SK-N-SH treated with all-trans-retinoic acid at 6 μM for 48 hours (cell line): ENCODE results near the gene PPIH.

ENCODE experiments used
- ATAC-seq: fragments of 200-7000 bp; cut with Tn5 transposase; 3 replicates; pipeline ENCODE4 v1.9.1; 2020; ENCODE audit warnings: mild to moderate bottlenecking, moderate library complexity
- BACH2 ChIP-seq: fragments of 250-450 bp; sonication (Bioruptor Pico); IDR thresholded peaks from 2 replicates; pipeline ENCODE4 v1.9.0; 2021; ENCODE audit warnings: mild to moderate bottlenecking, borderline replicate concordance
- CREB5 ChIP-seq: fragments of 250-450 bp; sonication (Bioruptor Pico); IDR thresholded peaks from 2 replicates; pipeline ENCODE4 v1.5.1; 2020; ENCODE audit warnings: low read depth, mild to moderate bottlenecking, moderate library complexity
- CSDC2 ChIP-seq: fragments of 250-450 bp; sonication (Bioruptor Pico); IDR thresholded peaks from 2 replicates; pipeline ENCODE4 v1.5.0; 2020; ENCODE audit warnings: mild to moderate bottlenecking, moderate library complexity
- CSRNP3 ChIP-seq: fragments of 250-450 bp; sonication (Bioruptor Pico); IDR thresholded peaks from 2 replicates; pipeline ENCODE4 v1.5.1; 2021; ENCODE audit warnings: mild to moderate bottlenecking, moderate library complexity
- ESRRG ChIP-seq: fragments of 250-450 bp; sonication (Bioruptor Pico); IDR thresholded peaks from 2 replicates; pipeline ENCODE4 v1.6.1; 2021; ENCODE audit warnings: mild to moderate bottlenecking
- ISL1 ChIP-seq: fragments of 250-450 bp; sonication (Bioruptor Pico); IDR thresholded peaks from 2 replicates; pipeline ENCODE4 v2.1.2; 2022; ENCODE audit warnings: mild to moderate bottlenecking, moderate library complexity
- OSR1 ChIP-seq: fragments of 250-450 bp; sonication (Bioruptor Pico); IDR thresholded peaks from 2 replicates; pipeline ENCODE4 v1.8.0; 2022; ENCODE audit warnings: moderate library complexity, mild to moderate bottlenecking, inconsistent platforms
- PPARA ChIP-seq: fragments of 250-450 bp; sonication (Bioruptor Pico); IDR thresholded peaks from 2 replicates; pipeline ENCODE4 v1.5.0; 2020; ENCODE audit warnings: mild to moderate bottlenecking, borderline replicate concordance
- RARB ChIP-seq: fragments of 250-450 bp; sonication (Bioruptor Pico); IDR thresholded peaks from 2 replicates; pipeline ENCODE4 v1.8.0; 2021; ENCODE audit warnings: mild to moderate bottlenecking, moderate library complexity
- SNAI2 ChIP-seq: fragments of 250-450 bp; sonication (Bioruptor Pico); IDR thresholded peaks from 2 replicates; pipeline ENCODE4 v1.5.0; 2020; ENCODE audit warnings: mild to moderate bottlenecking, moderate library complexity
- TCF4 ChIP-seq: fragments of 250-450 bp; sonication (Bioruptor Pico); IDR thresholded peaks from 2 replicates; pipeline ENCODE4 v1.8.0; 2021; ENCODE audit warnings: mild to moderate bottlenecking, moderate library complexity, borderline replicate concordance
- ZFP3 ChIP-seq: fragments of 250-450 bp; sonication (Bioruptor Pico); IDR thresholded peaks from 2 replicates; pipeline ENCODE4 v1.5.0; 2020; ENCODE audit warnings: mild to moderate bottlenecking, moderate library complexity
- ZFP30 ChIP-seq: fragments of 450-650 bp; formaldehyde crosslinking; IDR thresholded peaks from 2 replicates; pipeline ENCODE4 v1.5.0; 2022; ENCODE audit warnings: mild to moderate bottlenecking, moderate library complexity
- ZNF565 ChIP-seq: fragments of 450-650 bp; formaldehyde crosslinking; conservative IDR thresholded peaks from 2 replicates; pipeline ENCODE4 v1.5.0; 2020; ENCODE audit warnings: low read depth, mild to moderate bottlenecking, moderate library complexity
- ZNF70 ChIP-seq: fragments of 450-650 bp; formaldehyde crosslinking; IDR thresholded peaks from 2 replicates; pipeline ENCODE4 v1.5.0; 2020; ENCODE audit warnings: mild to moderate bottlenecking, moderate library complexity
- ZNF8 ChIP-seq: fragments of 450-650 bp; formaldehyde crosslinking; IDR thresholded peaks from 2 replicates; pipeline ENCODE4 v1.5.0; 2020; ENCODE audit warnings: mild to moderate bottlenecking, moderate library complexity
- TF ChIP-seq, protein P1 (sequence below): fragments of 250-450 bp; sonication (Bioruptor Pico); IDR thresholded peaks from 2 replicates; pipeline ENCODE4 v1.8.0; 2020; ENCODE audit warnings: mild to moderate bottlenecking, moderate library complexity, borderline replicate concordance
- TF ChIP-seq, protein P2 (sequence below): fragments of 250-450 bp; sonication (Bioruptor Pico); IDR thresholded peaks from 2 replicates; pipeline ENCODE4 v1.5.0; 2020; ENCODE audit warnings: mild to moderate bottlenecking, moderate library complexity
- TF ChIP-seq, protein P3 (sequence below): fragments of 250-450 bp; sonication (Bioruptor Pico); IDR thresholded peaks from 2 replicates; pipeline ENCODE4 v1.8.0; 2021; ENCODE audit warnings: low read depth, mild to moderate bottlenecking, moderate library complexity, borderline replicate concordance

Gene PPIH

DNA sequence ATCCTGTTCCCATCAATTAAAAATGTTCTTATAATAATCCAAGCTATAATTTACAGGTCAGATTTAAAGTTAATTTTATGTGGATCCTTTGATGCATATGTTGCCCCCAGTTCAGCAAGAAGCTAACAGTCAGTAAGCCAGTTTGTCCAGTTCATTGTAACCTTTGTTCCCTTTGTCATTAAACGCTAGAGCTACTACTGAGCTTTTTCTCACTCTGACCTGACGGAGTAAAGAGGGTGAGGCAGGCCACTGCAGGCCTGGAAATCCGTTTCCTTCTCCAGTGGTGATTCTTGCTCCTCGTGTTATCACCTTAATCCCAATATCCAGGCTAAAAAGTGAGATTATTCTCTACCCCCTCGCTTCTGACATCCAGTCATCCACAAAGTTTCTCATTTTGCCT, 34.2 kb downstream of the PPIH start:
- TF ChIP-seq, protein P1, sequence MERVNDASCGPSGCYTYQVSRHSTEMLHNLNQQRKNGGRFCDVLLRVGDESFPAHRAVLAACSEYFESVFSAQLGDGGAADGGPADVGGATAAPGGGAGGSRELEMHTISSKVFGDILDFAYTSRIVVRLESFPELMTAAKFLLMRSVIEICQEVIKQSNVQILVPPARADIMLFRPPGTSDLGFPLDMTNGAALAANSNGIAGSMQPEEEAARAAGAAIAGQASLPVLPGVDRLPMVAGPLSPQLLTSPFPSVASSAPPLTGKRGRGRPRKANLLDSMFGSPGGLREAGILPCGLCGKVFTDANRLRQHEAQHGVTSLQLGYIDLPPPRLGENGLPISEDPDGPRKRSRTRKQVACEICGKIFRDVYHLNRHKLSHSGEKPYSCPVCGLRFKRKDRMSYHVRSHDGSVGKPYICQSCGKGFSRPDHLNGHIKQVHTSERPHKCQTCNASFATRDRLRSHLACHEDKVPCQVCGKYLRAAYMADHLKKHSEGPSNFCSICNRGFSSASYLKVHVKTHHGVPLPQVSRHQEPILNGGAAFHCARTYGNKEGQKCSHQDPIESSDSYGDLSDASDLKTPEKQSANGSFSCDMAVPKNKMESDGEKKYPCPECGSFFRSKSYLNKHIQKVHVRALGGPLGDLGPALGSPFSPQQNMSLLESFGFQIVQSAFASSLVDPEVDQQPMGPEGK (CRISPR knock-in tag) = no peak
- TF ChIP-seq CSDC2 (CRISPR knock-in tag) = no peak
- no peak for TF ChIP-seq SNAI2 (CRISPR knock-in tag)
- no peak for TF ChIP-seq ZFP3 (CRISPR knock-in tag)
- no peak for TF ChIP-seq RARB (CRISPR knock-in tag)
- TF ChIP-seq ZNF8 (CRISPR knock-in tag) = no peak
- TF ChIP-seq, protein P2, sequence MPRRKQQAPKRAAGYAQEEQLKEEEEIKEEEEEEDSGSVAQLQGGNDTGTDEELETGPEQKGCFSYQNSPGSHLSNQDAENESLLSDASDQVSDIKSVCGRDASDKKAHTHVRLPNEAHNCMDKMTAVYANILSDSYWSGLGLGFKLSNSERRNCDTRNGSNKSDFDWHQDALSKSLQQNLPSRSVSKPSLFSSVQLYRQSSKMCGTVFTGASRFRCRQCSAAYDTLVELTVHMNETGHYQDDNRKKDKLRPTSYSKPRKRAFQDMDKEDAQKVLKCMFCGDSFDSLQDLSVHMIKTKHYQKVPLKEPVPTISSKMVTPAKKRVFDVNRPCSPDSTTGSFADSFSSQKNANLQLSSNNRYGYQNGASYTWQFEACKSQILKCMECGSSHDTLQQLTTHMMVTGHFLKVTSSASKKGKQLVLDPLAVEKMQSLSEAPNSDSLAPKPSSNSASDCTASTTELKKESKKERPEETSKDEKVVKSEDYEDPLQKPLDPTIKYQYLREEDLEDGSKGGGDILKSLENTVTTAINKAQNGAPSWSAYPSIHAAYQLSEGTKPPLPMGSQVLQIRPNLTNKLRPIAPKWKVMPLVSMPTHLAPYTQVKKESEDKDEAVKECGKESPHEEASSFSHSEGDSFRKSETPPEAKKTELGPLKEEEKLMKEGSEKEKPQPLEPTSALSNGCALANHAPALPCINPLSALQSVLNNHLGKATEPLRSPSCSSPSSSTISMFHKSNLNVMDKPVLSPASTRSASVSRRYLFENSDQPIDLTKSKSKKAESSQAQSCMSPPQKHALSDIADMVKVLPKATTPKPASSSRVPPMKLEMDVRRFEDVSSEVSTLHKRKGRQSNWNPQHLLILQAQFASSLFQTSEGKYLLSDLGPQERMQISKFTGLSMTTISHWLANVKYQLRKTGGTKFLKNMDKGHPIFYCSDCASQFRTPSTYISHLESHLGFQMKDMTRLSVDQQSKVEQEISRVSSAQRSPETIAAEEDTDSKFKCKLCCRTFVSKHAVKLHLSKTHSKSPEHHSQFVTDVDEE (CRISPR knock-in tag) = no peak
- TF ChIP-seq ZNF565 (CRISPR knock-in tag) = no peak
- TF ChIP-seq, protein P3, sequence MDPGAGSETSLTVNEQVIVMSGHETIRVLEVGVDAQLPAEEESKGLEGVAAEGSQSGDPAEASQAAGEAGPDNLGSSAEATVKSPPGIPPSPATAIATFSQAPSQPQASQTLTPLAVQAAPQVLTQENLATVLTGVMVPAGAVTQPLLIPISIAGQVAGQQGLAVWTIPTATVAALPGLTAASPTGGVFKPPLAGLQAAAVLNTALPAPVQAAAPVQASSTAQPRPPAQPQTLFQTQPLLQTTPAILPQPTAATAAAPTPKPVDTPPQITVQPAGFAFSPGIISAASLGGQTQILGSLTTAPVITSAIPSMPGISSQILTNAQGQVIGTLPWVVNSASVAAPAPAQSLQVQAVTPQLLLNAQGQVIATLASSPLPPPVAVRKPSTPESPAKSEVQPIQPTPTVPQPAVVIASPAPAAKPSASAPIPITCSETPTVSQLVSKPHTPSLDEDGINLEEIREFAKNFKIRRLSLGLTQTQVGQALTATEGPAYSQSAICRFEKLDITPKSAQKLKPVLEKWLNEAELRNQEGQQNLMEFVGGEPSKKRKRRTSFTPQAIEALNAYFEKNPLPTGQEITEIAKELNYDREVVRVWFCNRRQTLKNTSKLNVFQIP (CRISPR knock-in tag) = no peak
- no peak for TF ChIP-seq OSR1 (CRISPR knock-in tag)
- no peak for TF ChIP-seq ZFP30 (CRISPR knock-in tag)
- TF ChIP-seq ISL1 (CRISPR knock-in tag) = no peak
- no peak for TF ChIP-seq BACH2
- TF ChIP-seq CSRNP3 (CRISPR knock-in tag) = no peak
- no peak for TF ChIP-seq CREB5 (CRISPR knock-in tag)
- no peak for TF ChIP-seq PPARA (CRISPR knock-in tag)
- no peak for ATAC-seq

- no peak for ATAC-seq
- TF ChIP-seq ZNF565 (CRISPR knock-in tag) = no peak
- no peak for TF ChIP-seq CREB5 (CRISPR knock-in tag)
- TF ChIP-seq CSDC2 (CRISPR knock-in tag) = no peak
- TF ChIP-seq RARB (CRISPR knock-in tag) = no peak
- no peak for TF ChIP-seq CSRNP3 (CRISPR knock-in tag)
- TF ChIP-seq TCF4 (CRISPR knock-in tag) = no peak
- no peak for TF ChIP-seq ZNF70
- no peak for TF ChIP-seq ESRRG (CRISPR knock-in tag)
- TF ChIP-seq, protein P2 (CRISPR knock-in tag) = no peak
- TF ChIP-seq BACH2 = no peak
- TF ChIP-seq, all 23 proteins: peak for 0
Observed at GRCh38 chr1:42692911-42693310, 34.7 kb downstream of the PPIH start.
